Skin of body (tissue), 2 donors: Measurements from ENCODE around the gene QTRT2. TPM values are rescaled to one million over a fixed set of nuclear protein-coding genes. Genes with fewer than 3 reads are reported as not detected.

Source experiments
- DNase-seq: peaks from one replicate; lab custom pipeline; 2025; lab: John Stamatoyannopoulos, UW
- total RNA-seq: library from RNA; depleted of rRNA; stranded (reverse); fragments of >200 nt; gene quantifications from one replicate; pipeline ENCODE4 v1.2.3, GENCODE V29; 2014

The QTRT2 gene
- total RNA-seq, 1 donor from 2014 or later, result 23.9 TPM

- DNase-seq, result no peak
Observed at GRCh38 chr3:114122027-114122709, 65.6 kb downstream of the QTRT2 start.

DNA sequence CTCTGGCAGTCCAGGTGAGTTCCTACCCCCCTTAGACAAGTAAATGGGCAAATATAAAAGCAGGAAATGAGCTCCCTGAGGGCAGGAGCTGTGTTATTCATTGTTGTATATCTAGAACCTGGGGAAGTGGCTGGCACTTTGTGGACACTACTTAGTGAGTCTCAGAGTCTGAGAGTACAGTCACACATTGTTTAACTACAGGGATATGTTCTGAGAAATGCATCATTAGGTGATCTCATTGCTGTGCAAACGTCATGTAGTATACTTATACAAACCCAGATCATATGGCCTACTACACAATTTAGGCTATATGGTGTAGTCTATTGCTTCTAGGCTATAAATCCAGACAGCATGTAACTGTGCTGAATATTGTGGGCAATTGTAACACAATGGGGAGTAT is 69.9 kb downstream of the QTRT2 start:
- DNase-seq, result no peak

DNA sequence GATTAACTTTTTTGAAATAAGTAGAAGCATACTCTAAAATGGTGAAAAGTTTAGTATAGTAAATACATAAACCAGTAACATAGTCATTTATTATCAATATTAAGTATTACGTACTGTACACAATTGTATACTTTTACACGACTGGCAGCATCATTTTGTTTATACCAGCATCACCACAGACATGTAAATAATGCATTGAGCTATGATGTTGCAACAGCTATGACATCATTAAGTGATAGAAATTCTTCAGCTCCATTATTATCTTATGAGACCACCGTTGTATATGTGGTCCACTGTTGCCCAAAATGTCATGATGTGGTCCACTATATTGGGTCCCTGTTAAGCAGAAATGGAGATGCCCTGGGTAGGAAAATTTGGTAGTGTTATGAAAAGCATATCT is 71.0 kb downstream of the QTRT2 start:
- no peak for DNase-seq

- no peak for DNase-seq
Observed at GRCh38 chr3:114128231-114128630, 71.7 kb downstream of the QTRT2 start.

DNA sequence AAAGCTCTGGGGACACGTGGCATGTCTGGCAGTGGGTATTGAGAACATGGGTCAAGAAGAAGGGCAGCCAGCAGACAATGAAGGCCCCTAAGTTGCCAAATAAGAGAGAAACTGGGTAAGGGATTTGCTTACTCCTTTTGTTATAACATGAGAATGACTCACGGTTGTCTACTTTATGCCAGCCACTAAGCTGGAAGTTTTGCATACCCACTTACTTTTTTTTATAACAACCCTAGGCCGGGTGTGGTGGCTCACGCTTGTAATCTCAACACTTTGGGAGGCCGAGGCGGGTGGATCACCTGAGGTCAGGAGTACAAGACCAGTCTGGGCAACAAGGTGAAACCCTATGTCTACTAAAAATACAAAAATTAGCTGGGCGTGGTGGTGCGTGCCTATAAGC is 72.3 kb downstream of the QTRT2 start:
- no peak for DNase-seq

GRCh38 chr3:114132500-114132899 is 76.0 kb downstream of the QTRT2 start:
- no peak for DNase-seq

GRCh38 chr3:114133947-114134346 is 77.4 kb downstream of the QTRT2 start:
- no peak for DNase-seq

Other genes with a start within 250 kb of the QTRT2 start
- 9.2 TPM for gene GRAMD1C, start 217.9 kb upstream of the QTRT2 start, total RNA-seq
- gene ZDHHC23, start 108.7 kb upstream of the QTRT2 start, total RNA-seq, result 3.4 TPM
- 3.9 TPM for gene CCDC191, start 211 bp upstream of the QTRT2 start, total RNA-seq
- not detected for gene DRD3, start 122.3 kb downstream of the QTRT2 start, total RNA-seq
- not detected for gene ZNF80, start 180.8 kb downstream of the QTRT2 start, total RNA-seq
- gene TIGIT, start 237.3 kb downstream of the QTRT2 start, total RNA-seq, result 0.59 TPM